Measurements from ENCODE around the gene OR10A4.
A peak's percentile ranks its signal among the peaks of the same experiment; 100 is the strongest.
"Not testable (repeated sequence)": the region's sequence is repeated elsewhere in the genome, so short reads cannot be mapped to it uniquely, and the experiment has no call there.

OR10A4 gene

DNA sequence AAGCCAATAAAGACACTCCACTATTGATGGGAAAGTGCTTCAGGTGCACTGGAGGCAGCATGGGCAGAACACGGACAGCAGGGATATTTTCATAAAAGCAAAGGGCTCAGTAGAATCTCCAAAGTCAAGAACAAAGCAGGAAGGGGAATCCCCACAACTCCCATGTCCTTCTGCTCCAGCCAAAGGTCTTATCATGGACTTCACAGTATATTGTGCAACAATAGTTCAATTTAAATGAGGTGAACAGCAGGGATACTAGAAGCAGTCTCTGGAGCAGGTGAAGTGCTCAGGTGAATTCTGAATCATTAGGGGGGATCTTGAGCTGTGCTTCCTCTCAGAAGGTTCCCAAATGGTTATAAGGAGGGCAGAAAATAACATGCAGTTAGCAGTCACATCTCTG lies 22.5 kb downstream of the OR10A4 start:
- DNase-seq (ENCODE audit: low spot score): no peak

GRCh38 chr11:6900327-6900999 lies 24.0 kb downstream of the OR10A4 start:
- no peak for DNase-seq (ENCODE audit: low spot score)

DNA sequence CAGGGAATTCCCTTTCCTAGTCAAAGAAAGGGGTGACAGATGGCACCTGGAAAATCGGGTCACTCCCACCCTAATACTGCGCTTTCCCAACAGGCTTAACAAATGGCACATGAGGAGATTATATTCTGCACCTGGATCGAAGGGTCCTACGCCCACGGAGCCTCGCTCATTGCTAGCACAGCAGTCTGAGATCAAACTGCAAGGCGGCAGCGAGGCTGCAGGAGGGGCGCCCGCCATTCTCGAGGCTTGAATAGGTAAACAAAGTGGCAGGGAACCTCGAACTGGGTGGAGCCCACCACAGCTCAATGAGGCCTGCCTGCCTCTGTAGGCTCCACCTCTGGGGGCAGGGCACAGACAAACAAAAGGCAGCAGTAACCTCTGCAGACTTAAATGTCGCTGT lies 28.4 kb downstream of the OR10A4 start:
- not testable (repeated sequence) for DNase-seq (ENCODE audit: low spot score)

- DNase-seq (ENCODE audit: low spot score): no peak
These were observed 35.0 kb downstream of the OR10A4 start for GRCh38 chr11:6911378-6911777.

GRCh38 chr11:6911948-6912347 lies 35.5 kb downstream of the OR10A4 start:
- no peak for DNase-seq (ENCODE audit: low spot score)

DNA sequence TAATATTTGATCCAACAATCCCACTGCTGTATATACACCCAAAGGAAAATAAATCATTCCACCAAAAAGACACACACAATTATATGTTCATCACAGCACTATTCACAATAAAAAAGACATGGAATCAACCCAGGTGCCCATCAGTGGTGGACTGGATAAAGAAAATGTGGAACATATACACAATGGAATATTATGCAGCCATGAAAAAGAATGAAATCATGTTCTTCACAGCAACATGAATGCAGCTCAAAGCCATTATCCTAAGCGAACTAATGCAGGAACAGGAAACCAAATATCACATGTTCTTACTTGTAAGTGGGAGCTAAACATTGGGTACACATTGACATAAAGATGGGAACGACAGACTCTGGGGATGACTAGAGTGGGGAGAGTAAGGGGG lies 43.3 kb downstream of the OR10A4 start:
- DNase-seq (ENCODE audit: low spot score): no peak

DNA sequence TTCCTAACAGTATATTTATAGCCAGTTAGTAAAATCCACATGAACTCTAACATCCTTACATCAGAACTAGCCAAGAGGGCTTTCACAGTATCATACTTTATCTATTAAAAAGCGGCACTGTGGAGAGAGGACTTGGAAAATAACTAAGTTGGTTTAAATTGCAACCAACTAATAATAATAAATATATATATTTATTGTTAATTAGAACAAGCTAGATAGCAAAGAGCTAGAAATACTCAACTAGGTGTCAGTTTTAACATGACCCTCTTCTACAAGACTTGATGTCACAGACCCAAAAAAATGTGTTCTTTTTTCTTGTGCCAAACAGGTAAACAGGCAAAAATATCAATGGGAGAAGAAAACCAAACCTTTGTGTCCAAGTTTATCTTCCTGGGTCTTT lies 44.3 kb downstream of the OR10A4 start, which contains the start of gene OR2D3:
OR2D3 (plus strand) TSS at position 301 of the 400 bp plus-strand sequence; CDS start at position 301, 0 bp downstream.
- DNase-seq (ENCODE audit: low spot score): no peak

DNA sequence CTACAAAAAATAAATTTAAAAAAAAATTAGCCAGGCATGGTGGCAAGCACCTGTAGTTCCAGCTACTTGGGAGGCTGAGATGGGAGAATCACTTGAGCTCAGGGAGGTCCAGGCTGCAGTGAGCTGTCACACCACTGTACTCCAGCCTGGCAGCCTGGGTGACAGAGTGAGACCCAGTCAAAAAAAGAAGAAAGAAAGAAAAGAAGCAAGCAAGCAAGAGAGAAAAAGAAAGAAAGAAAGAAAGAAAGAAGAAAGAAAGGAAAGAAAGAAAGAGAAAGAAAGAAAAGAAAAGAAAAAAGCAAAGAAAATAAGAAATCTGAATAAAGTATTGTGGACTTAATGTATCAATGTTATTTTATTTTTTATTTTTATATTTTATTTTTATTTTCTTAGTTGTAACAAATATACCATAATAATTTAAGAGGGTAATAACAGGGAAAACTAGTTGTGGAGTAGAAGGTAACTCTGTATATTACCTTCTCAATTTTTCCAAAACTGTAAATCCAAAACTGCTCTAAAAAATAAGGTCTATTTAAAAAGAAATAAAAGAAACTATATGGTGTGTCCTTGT lies 48.7 kb downstream of the OR10A4 start:
- DNase-seq (ENCODE audit: low spot score): no peak

- DNase-seq (ENCODE audit: low spot score): no peak
These were observed 49.3 kb downstream of the OR10A4 start for GRCh38 chr11:6925636-6926207.

- DNase-seq (ENCODE audit: low spot score): peak; percentile 1
These were observed 50.0 kb downstream of the OR10A4 start, which contains the start of gene ZNF215 for GRCh38 chr11:6926208-6927029. ZNF215 (plus strand) TSS chr11:6926426; CDS start chr11:6932273, 5,847 bp downstream.

- no peak for DNase-seq (ENCODE audit: low spot score)
These were observed 50.7 kb downstream of the OR10A4 start for GRCh38 chr11:6927030-6927617.
